ENCODE results near the gene AHNAK2.

DNA sequence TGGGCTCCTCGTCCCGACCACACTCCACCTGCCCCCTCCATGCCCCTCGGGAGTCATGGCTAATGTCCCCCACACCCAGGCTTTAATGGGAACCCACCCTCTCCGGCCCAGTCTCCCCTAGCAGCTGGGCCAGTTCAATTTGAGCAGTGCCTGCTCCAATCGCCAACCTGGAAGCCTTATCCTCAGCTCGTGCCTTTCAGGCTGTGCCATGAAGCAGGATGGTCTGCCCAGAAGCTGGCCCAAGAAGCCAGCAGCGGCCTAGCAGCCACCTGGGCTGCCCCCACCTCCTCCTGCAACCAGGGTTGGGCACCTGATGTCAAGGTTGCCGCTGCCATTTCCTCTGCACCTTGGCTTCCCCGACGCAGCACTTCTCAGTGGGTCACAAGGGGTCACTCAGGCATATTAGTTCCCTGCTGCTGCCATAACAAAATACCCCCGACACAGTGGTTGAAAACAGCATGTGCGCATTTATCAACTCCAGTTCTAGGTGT lies 5.1 kb upstream of the AHNAK2 start:
- TF ChIP-seq, protein P1, sequence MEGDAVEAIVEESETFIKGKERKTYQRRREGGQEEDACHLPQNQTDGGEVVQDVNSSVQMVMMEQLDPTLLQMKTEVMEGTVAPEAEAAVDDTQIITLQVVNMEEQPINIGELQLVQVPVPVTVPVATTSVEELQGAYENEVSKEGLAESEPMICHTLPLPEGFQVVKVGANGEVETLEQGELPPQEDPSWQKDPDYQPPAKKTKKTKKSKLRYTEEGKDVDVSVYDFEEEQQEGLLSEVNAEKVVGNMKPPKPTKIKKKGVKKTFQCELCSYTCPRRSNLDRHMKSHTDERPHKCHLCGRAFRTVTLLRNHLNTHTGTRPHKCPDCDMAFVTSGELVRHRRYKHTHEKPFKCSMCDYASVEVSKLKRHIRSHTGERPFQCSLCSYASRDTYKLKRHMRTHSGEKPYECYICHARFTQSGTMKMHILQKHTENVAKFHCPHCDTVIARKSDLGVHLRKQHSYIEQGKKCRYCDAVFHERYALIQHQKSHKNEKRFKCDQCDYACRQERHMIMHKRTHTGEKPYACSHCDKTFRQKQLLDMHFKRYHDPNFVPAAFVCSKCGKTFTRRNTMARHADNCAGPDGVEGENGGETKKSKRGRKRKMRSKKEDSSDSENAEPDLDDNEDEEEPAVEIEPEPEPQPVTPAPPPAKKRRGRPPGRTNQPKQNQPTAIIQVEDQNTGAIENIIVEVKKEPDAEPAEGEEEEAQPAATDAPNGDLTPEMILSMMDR (IDR thresholded peaks at IDR 0.05; ENCODE audit: poor library complexity): no peak
- no peak for TF ChIP-seq EZH2 (IDR thresholded peaks at IDR 0.05; ENCODE audit: borderline replicate concordance)

All from hepatocyte (in vitro differentiated cells).